Mesenchymal stem cell (in vitro differentiated cells and primary cell): ENCODE measurements around the gene MATK.

Experiments
- DNase-seq: peaks from one replicate; pipeline ENCODE4 v3.0.0-alpha.2; 2013
- H2AFZ ChIP-seq: one replicate; pipeline ENCODE4 v1.6.1; 2013; ENCODE audit warnings: low read depth, mild to moderate bottlenecking, control low read depth, inconsistent platforms, low read length, moderate library complexity
- H2AK5ac ChIP-seq: 2 replicates; pipeline ENCODE4 v1.6.1; 2013; ENCODE audit warnings: low read length, moderate library complexity, mild to moderate bottlenecking, inconsistent platforms; ENCODE audit not compliant: severe bottlenecking
- H2BK120ac ChIP-seq: one replicate; pipeline ENCODE4 v1.6.1; 2013; ENCODE audit warnings: low read depth, mild to moderate bottlenecking, inconsistent platforms, low read length, moderate library complexity
- H2BK12ac ChIP-seq, 2 experiments: one replicate each; pipeline ENCODE4 v1.6.1; 2013; ENCODE audit warnings: inconsistent platforms in 2 of 2, low read length in 2 of 2, mild to moderate bottlenecking in 2 of 2, moderate library complexity in 2 of 2, control low read depth in 1 of 2
- H2BK15ac ChIP-seq: one replicate; pipeline ENCODE4 v1.6.1; 2013; ENCODE audit warnings: mild to moderate bottlenecking, low read depth, inconsistent platforms; ENCODE audit not compliant: poor library complexity, severe bottlenecking
- H2BK5ac ChIP-seq: 2 replicates; pipeline ENCODE4 v1.6.1; 2013; ENCODE audit warnings: low read depth, mild to moderate bottlenecking, low read length, control low read depth, inconsistent platforms; ENCODE audit not compliant: poor library complexity, severe bottlenecking
- H3K14ac ChIP-seq, 2 experiments: one replicate each; pipeline ENCODE4 v1.6.1; 2013; ENCODE audit warnings: inconsistent platforms in 2 of 2, low read length in 2 of 2, control low read depth in 1 of 2, mild to moderate bottlenecking in 1 of 2, moderate library complexity in 1 of 2
- H3K18ac ChIP-seq, 2 experiments: one replicate each; pipeline ENCODE4 v1.6.1; 2013; ENCODE audit warnings: inconsistent platforms in 2 of 2, low read length in 2 of 2, control low read depth in 1 of 2, low read depth in 1 of 2, mild to moderate bottlenecking in 1 of 2
- H3K23ac ChIP-seq, 2 experiments: one replicate each; pipeline ENCODE4 v1.6.1; 2013; ENCODE audit warnings: inconsistent platforms in 2 of 2, low read length in 2 of 2, mild to moderate bottlenecking in 2 of 2, moderate library complexity in 2 of 2, control low read depth in 1 of 2
- H3K27ac ChIP-seq: 2 replicates; pipeline ENCODE4 v1.5.1; 2013; ENCODE audit warnings: mild to moderate bottlenecking, moderate library complexity, low read length, control low read depth, inconsistent platforms; ENCODE audit not compliant: poor library complexity, severe bottlenecking
- H3K27me3 ChIP-seq, 2 experiments: 2 replicates each; pipeline versions ENCODE4 v1.6.1 to v1.7.0; 2013; ENCODE audit warnings: low read length in 2 of 2, mild to moderate bottlenecking in 2 of 2, moderate library complexity in 2 of 2, control low read depth in 1 of 2, inconsistent platforms in 1 of 2; ENCODE audit not compliant: control insufficient read depth in 1 of 2, insufficient read depth in 1 of 2
- H3K36me3 ChIP-seq, 2 experiments: 2 replicates each; pipeline versions ENCODE4 v1.6.1 to v1.7.0; 2013; ENCODE audit warnings: low read length in 2 of 2, control low read depth in 1 of 2, inconsistent platforms in 1 of 2, low read depth in 1 of 2, mild to moderate bottlenecking in 1 of 2; ENCODE audit not compliant: insufficient read depth in 2 of 2, control insufficient read depth in 1 of 2
- H3K4ac ChIP-seq, 2 experiments: one replicate each; pipeline ENCODE4 v1.6.1; 2013; ENCODE audit warnings: inconsistent platforms in 2 of 2, low read length in 2 of 2, mild to moderate bottlenecking in 2 of 2, moderate library complexity in 2 of 2, control low read depth in 1 of 2, low read depth in 1 of 2
- H3K4me1 ChIP-seq: 2 replicates; pipeline ENCODE4 v1.6.1; 2013; ENCODE audit warnings: low read depth, low read length, control low read depth; ENCODE audit not compliant: control insufficient read depth, insufficient read depth
- H3K4me2 ChIP-seq: 2 replicates; pipeline ENCODE4 v1.6.1; 2013; ENCODE audit warnings: low read length, mild to moderate bottlenecking, inconsistent platforms; ENCODE audit not compliant: poor library complexity, severe bottlenecking
- H3K4me3 ChIP-seq, 2 experiments: 2 replicates each; pipeline versions ENCODE4 v1.5.1 to v1.7.0; 2013; ENCODE audit warnings: low read length in 2 of 2, mild to moderate bottlenecking in 2 of 2, control low read depth in 1 of 2, low read depth in 1 of 2; ENCODE audit not compliant: insufficient read depth in 1 of 2
- H3K79me1 ChIP-seq: replicated peaks from 2 replicates; pipeline ENCODE4 v1.6.1; 2013; ENCODE audit warnings: mild to moderate bottlenecking, control low read depth, low read length, inconsistent platforms; ENCODE audit not compliant: poor library complexity, severe bottlenecking
- H3K9ac ChIP-seq: 2 replicates; pipeline ENCODE4 v1.7.0; 2013; ENCODE audit warnings: mild to moderate bottlenecking, low read length, moderate library complexity
- H3K9me3 ChIP-seq: 2 replicates; pipeline ENCODE4 v1.7.0; 2013; ENCODE audit warnings: mild to moderate bottlenecking, low read length; ENCODE audit not compliant: control insufficient read depth
- H4K8ac ChIP-seq: one replicate; pipeline ENCODE4 v1.6.1; 2013; ENCODE audit warnings: inconsistent platforms, mild to moderate bottlenecking, low read length, moderate library complexity
- H4K91ac ChIP-seq: one replicate; pipeline ENCODE4 v1.6.1; 2013; ENCODE audit warnings: mild to moderate bottlenecking, low read length, inconsistent platforms
- WGBS: methylation state at CpG from one replicate; pipeline ENCODE4 v1.1.7; 2013; ENCODE audit warnings: mixed read lengths; 5-methylcytosine and 5-hydroxymethylcytosine counted together

MATK gene

DNA sequence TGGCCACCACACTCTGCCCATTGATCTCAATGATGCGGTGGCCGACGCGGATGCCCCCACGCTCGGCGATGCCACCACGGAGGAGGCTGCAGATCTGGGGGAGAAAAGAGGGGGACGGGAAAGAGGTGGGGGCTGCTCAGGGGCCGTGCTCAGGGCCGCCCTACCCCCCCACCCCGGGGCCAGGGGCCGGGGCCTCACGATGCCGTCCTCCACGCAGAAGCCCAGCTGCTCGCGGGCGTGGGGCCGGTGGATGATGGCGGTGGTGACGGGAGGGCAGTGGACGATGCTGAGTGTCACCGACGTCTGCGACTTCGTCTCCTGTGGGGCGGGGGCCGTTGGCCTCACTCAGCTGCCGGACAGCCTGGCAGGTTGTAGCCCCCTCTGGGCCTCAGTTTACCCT lies 34.9 kb downstream of the MATK start:
- Histone ChIP-seq H2BK120ac (no peak overlapping the region), H3K36me3 (peaks cover 29 to 51% of the 10 kb centered on the region in 2 experiments), H3K4me3 (no peak overlapping the region), H2BK12ac (no peak overlapping the region), H2AK5ac (no peak overlapping the region), H3K4me1 (peaks cover 6% of the 10 kb centered on the region), H4K8ac (no peak overlapping the region), H3K79me1 (peaks cover 9% of the 10 kb centered on the region), H4K91ac (no peak overlapping the region), H2BK5ac (no peak overlapping the region), H3K18ac (no peak overlapping the region), H2BK15ac (no peak overlapping the region), H3K9me3 (no peaks in the 10 kb centered on the region), H3K27me3 (peaks cover 0 to 12% of the 10 kb centered on the region in 2 experiments), H3K14ac (no peak overlapping the region), H3K4ac (no peak overlapping the region), H2AFZ (no peak overlapping the region), H3K9ac (no peak overlapping the region), H3K23ac (no peak overlapping the region), H3K27ac (no peak overlapping the region), H3K4me2 (no peak overlapping the region)
- DNase-seq, result no peak
- WGBS, result 98% methylated on average over 30 of the region's 30 CpGs

DNA sequence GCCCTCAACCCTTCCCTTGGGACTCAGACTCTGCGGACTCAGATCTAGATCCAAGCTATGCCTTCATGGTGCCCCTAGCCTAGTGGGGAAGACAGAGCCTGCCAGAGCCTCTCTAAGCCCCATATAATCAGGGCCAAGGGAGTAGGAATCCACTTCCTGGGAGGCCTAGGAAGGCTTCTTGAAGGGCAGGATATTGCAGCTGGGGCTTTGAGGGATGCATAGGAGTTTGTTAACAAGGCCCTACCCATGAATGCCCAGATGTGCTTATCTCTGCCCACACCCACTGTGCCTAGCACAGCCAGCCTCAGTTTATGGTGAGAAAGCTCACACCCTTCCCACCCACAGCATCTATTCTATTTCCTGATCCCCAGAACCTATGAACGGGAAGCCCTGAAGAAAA lies 36.0 kb downstream of the MATK start:
- Histone ChIP-seq H3K4me1 (peaks cover 6% of the 10 kb centered on the region), H3K9me3 (no peaks in the 10 kb centered on the region)
- WGBS, result 90% methylated on average over 2 of the region's 2 CpGs

DNA sequence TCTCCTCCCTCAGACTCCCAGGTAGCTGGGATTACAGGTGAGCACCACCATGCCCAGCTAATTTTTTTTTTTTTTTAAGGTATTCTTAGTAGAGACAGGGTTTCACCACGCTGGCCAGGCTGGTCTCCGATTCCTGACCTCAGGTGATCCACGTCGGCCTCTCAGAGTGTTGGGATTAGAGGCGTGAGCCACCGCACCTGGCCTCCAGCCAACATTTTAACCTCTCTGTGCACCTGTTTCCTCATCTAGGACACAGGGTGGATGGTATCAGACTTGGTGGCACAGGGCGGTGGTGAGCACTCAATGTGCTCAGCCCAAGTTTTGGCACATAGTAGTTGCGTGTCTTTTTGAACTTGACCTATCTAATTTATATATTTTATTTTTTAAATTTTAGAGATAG lies 37.2 kb downstream of the MATK start:
- Histone ChIP-seq H3K4me2 (no peak overlapping the region), H2BK120ac (no peak overlapping the region), H2BK15ac (no peak overlapping the region), H3K4me3 (no peak overlapping the region), H2BK12ac (no peak overlapping the region), H3K9ac (no peak overlapping the region), H3K4ac (no peak overlapping the region), H2AK5ac (no peak overlapping the region), H4K8ac (no peak overlapping the region), H3K27ac (no peak overlapping the region), H3K23ac (no peak overlapping the region), H3K9me3 (no peaks in the 10 kb centered on the region), H3K27me3 (peaks cover 0 to 22% of the 10 kb centered on the region in 2 experiments), H2BK5ac (no peak overlapping the region), H2AFZ (no peak overlapping the region), H3K4me1 (peaks cover 4% of the 10 kb centered on the region), H3K18ac (no peak overlapping the region), H3K36me3 (peaks cover 29 to 46% of the 10 kb centered on the region in 2 experiments), H3K14ac (no peak overlapping the region), H3K79me1 (no peaks in the 10 kb centered on the region), H4K91ac (no peak overlapping the region)
- WGBS, result 96% methylated on average over 7 of the region's 8 CpGs
- no peak for DNase-seq

More for the DNA sequence above, 36.0 kb downstream of the MATK start:
- Histone ChIP-seq H2BK15ac (no peak overlapping the region), H3K18ac (no peak overlapping the region), H2BK120ac (no peak overlapping the region), H3K36me3 (peaks cover 29 to 51% of the 10 kb centered on the region in 2 experiments), H3K9ac (no peak overlapping the region), H3K27me3 (peaks cover 0 to 22% of the 10 kb centered on the region in 2 experiments), H2BK12ac (no peak overlapping the region), H3K4me2 (no peak overlapping the region), H4K91ac (no peak overlapping the region), H2AK5ac (no peak overlapping the region), H3K4me3 (no peak overlapping the region), H2AFZ (no peak overlapping the region), H3K14ac (no peak overlapping the region), H4K8ac (no peak overlapping the region), H3K27ac (no peak overlapping the region), H3K4ac (no peak overlapping the region), H3K79me1 (peaks cover 6% of the 10 kb centered on the region), H2BK5ac (no peak overlapping the region), H3K23ac (no peak overlapping the region)
- no peak for DNase-seq

DNA sequence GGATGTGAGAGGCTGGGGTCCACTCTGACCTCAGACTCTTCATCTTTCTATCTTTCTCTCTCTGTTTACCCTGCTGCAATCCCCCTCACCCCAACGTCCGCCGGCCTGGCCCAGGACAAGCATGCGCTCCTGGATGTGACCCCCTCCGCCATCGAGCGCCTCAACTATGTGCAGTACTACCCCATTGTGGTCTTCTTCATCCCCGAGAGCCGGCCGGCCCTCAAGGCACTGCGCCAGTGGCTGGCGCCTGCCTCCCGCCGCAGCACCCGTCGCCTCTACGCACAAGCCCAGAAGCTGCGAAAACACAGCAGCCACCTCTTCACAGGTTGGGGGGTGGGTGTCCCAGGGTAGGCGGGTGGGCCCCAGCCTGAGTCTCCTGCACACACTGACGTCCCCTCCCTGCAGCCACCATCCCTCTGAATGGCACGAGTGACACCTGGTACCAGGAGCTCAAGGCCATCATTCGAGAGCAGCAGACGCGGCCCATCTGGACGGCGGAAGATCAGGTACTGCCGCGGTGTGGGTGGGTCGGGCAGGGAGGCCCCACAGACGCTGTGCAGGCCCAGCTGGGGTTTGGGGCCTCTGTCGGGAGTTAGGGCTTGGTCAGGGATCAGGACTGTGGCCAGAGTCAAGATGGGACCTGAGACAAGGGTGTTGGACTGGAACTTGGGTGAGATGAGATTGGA lies 39.7 kb downstream of the MATK start:
- H2BK120ac ChIP-seq, result no peak overlapping the region
- no peak overlapping the region for H2BK5ac ChIP-seq
- H2BK15ac ChIP-seq, result no peak overlapping the region
- H3K18ac ChIP-seq, result no peak overlapping the region
- peak overlapping the region; percentile 15 for H4K91ac ChIP-seq
- H3K9ac ChIP-seq, result no peak overlapping the region
- H4K8ac ChIP-seq, result no peak overlapping the region
- H3K27ac ChIP-seq, result no peak overlapping the region
- H3K36me3 ChIP-seq, result peaks cover 20 to 22% of the 10 kb centered on the region in 2 experiments
- peaks cover 4% of the 10 kb centered on the region for H3K4me1 ChIP-seq
- 89% methylated on average over 31 of the region's 31 CpGs for WGBS
- H2AK5ac ChIP-seq, result no peak overlapping the region
- H2BK12ac ChIP-seq, result no peak overlapping the region
- H3K79me1 ChIP-seq, result no peaks in the 10 kb centered on the region
- no peak overlapping the region for H3K4ac ChIP-seq
- H3K23ac ChIP-seq, result no peak overlapping the region
- H3K14ac ChIP-seq, result no peak overlapping the region
- H3K27me3 ChIP-seq, result peaks cover 0 to 22% of the 10 kb centered on the region in 2 experiments
- no peak overlapping the region for H3K4me2 ChIP-seq
- H2AFZ ChIP-seq, result no peak overlapping the region
- H3K4me3 ChIP-seq, result no peak overlapping the region
- no peak for DNase-seq
- H3K9me3 ChIP-seq, result no peaks in the 10 kb centered on the region
